ENCODE measurements around the gene ARHGAP44. TPM values are rescaled to one million over a fixed set of nuclear protein-coding genes. Genes with fewer than 3 reads are reported as not detected.
A peak's percentile ranks its signal among the peaks of the same experiment; 100 is the strongest.

Gene ARHGAP44
- total RNA-seq, 3 donors from 2014 or later = 34.4 to 92.3 (median 52.0) TPM

DNA sequence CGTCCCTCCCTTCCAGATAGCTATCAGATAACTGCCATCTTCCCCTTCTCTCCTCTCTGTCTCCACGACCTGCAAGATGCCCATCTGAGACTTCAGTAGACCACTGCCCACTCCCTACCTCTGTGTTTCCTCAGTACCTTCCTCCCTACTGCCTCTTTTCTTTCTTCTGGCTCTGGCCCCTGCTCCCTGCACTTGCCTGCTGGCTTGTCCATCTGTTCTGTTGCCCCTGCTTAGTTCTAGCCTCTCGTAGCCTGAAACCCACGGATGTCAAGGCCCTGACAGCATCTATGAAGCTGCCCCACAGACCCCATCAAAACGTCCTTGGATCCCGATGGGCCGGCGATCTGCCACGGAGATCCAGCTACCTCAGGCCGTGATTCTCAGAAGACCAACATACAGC lies 175.5 kb downstream of the ARHGAP44 start:
- Histone ChIP-seq H3K36me3 (ENCODE audit: low read depth) (no peaks in the 10 kb centered on the region), H3K4me3 (no peak overlapping the region), H3K9me3 (no peaks in the 10 kb centered on the region), H3K4me1 (ENCODE audit: low read depth) (no peaks in the 10 kb centered on the region)
- ATAC-seq (no peak), DNase-seq (no peak)
- intact Hi-C loops (cut with DNase I, micrococcal nuclease) = no loop called here
- TF ChIP-seq, protein P1, sequence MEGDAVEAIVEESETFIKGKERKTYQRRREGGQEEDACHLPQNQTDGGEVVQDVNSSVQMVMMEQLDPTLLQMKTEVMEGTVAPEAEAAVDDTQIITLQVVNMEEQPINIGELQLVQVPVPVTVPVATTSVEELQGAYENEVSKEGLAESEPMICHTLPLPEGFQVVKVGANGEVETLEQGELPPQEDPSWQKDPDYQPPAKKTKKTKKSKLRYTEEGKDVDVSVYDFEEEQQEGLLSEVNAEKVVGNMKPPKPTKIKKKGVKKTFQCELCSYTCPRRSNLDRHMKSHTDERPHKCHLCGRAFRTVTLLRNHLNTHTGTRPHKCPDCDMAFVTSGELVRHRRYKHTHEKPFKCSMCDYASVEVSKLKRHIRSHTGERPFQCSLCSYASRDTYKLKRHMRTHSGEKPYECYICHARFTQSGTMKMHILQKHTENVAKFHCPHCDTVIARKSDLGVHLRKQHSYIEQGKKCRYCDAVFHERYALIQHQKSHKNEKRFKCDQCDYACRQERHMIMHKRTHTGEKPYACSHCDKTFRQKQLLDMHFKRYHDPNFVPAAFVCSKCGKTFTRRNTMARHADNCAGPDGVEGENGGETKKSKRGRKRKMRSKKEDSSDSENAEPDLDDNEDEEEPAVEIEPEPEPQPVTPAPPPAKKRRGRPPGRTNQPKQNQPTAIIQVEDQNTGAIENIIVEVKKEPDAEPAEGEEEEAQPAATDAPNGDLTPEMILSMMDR (IDR thresholded peaks at IDR 0.05) = no peak

DNA sequence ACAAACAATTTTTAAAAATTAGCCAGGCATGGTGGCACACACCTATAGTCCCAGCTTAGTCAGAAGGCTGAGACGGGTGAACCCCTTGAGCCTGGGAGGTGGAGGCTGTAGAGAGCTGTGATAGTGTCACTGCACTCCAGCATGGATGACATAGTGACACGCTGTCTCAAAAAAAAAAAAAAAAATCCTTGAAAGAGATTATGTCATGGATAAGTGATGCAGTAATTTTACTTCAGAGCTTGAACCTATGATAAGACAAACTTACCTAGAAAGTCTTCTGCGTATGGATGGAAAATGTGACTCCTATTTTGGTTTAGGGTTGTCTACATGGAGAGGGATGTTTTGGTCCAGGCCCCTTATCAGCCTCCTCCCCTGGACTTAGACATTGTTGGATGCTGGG lies 176.7 kb downstream of the ARHGAP44 start:
- no peaks in the 10 kb centered on the region for H3K4me1 ChIP-seq (ENCODE audit: low read depth)
- no peak overlapping the region for H3K4me3 ChIP-seq
- intact Hi-C loops (cut with DNase I, micrococcal nuclease) = no loop called here
- no peak for ATAC-seq
- no peak for DNase-seq
- H3K9me3 ChIP-seq = no peaks in the 10 kb centered on the region
- no peaks in the 10 kb centered on the region for H3K36me3 ChIP-seq (ENCODE audit: low read depth)
- TF ChIP-seq, protein P1 (IDR thresholded peaks at IDR 0.05) = no peak

DNA sequence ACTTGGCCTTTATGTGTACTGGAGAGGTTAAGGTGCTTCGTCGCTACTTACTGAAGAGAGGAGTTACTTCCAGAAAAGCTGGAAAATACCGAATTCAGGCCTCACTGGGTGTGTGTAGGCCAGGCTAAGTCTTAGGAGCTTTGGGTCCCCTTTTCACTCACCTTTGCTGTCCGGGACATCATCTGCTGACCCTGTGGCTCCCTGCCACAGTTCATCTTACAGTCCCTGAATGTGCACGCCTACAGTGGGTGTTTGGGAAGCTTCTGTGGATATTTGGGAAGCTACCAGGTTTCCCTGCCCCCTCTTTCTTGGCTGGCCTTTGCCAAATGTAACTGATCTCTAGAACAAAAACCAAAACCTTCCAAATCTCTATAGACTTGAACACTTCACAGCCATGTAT lies 177.1 kb downstream of the ARHGAP44 start:
- TF ChIP-seq, protein P1 (IDR thresholded peaks at IDR 0.05) = no peak
- no peak for ATAC-seq

DNA sequence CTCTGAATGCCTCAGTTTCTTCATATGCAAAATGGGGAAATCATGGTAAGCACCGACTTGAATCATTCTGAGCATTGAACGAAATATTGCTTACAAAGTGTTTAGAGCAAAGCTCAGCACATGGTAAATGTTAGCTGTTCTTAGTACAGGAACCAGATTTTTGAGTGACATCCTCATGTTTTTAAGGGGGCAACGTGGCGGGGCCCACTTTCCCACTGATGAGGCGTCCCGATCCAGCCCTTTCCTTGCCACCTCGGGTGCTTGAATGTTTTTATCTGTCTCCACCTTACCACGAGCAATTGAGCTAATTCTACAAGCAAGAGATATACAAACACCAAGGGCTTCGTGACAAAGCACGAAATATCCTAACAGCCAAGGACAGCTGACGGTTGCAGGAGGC lies 178.7 kb downstream of the ARHGAP44 start:
- Histone ChIP-seq H3K4me3 (no peak overlapping the region), H3K4me1 (ENCODE audit: low read depth) (no peaks in the 10 kb centered on the region), H3K9me3 (no peaks in the 10 kb centered on the region), H3K36me3 (ENCODE audit: low read depth) (no peaks in the 10 kb centered on the region)
- DNase-seq (no peak), ATAC-seq (no peak)
- TF ChIP-seq, protein P1 (IDR thresholded peaks at IDR 0.05) = no peak
- intact Hi-C loops (cut with DNase I, micrococcal nuclease) = no loop called here

More for the DNA sequence above, 177.1 kb downstream of the ARHGAP44 start:
- DNase-seq = no peak
- Histone ChIP-seq H3K4me1 (ENCODE audit: low read depth) (no peaks in the 10 kb centered on the region), H3K36me3 (ENCODE audit: low read depth) (no peaks in the 10 kb centered on the region), H3K4me3 (no peak overlapping the region), H3K9me3 (no peaks in the 10 kb centered on the region)
- intact Hi-C loops (cut with DNase I, micrococcal nuclease) = no loop called here

DNA sequence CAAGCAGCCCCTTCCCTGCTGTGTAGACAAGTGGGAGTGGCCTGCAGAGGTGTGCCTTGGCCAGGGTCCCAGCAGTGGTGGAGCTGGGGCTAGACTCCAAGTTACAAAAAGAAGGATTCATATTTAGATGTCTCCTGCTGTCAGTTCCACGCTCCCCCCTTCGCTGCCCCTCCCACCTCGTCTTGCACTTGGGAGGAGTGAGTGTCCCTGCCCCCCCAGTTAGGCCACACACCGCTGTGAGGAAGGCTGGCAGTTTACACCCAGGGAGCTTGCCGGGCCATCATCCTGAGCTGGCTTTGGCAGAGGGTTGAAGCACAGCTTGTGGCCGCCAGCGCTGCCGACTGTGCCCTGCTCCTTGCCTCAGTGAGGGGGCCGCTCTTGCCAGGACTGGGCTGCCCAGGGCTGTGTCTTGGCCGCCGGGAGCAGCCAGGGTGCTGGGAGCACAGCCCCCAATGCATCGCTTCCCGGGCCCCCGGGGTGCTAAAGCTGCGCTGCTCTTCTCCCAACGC lies 184.3 kb downstream of the ARHGAP44 start:
- ATAC-seq (peak; percentile 24), DNase-seq (no peak)
- H3K9me3 ChIP-seq = no peaks in the 10 kb centered on the region
- no peaks in the 10 kb centered on the region for H3K4me1 ChIP-seq (ENCODE audit: low read depth)
- intact Hi-C loops (cut with DNase I, micrococcal nuclease) = no loop called here
- TF ChIP-seq, protein P1 (IDR thresholded peaks at IDR 0.05) = no peak
- no peaks in the 10 kb centered on the region for H3K36me3 ChIP-seq (ENCODE audit: low read depth)
- no peak overlapping the region for H3K4me3 ChIP-seq

DNA sequence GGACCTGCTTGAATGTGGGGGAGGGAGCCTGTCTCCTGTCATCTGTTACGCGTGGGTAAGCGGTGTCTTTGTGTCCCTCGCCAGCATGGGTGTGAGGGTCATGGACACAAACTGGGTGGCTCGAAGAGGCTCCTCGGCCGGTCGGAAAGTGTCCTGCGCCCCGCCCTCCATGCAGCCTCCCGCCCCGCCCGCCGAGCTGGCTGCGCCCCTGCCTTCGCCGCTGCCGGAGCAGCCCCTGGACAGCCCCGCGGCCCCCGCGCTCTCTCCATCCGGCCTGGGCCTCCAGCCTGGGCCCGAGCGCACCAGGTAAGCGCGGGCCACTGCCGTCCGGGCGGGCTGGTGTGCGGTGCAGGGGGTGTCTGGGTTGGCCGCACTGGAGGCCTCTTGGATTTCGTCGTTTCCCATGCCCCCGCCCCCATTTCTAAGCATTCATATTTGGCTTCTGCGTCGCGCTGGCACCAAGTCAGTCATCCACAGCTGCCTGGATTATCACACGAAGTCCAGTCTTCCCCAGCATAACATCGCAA lies 184.8 kb downstream of the ARHGAP44 start:
- TF ChIP-seq, protein P1 (IDR thresholded peaks at IDR 0.05) = no peak
- intact Hi-C loops (cut with DNase I, micrococcal nuclease) = no loop called here
- no peaks in the 10 kb centered on the region for H3K9me3 ChIP-seq
- DNase-seq = no peak
- H3K4me3 ChIP-seq = no peak overlapping the region
- H3K36me3 ChIP-seq (ENCODE audit: low read depth) = no peaks in the 10 kb centered on the region
- no peaks in the 10 kb centered on the region for H3K4me1 ChIP-seq (ENCODE audit: low read depth)
- peak; percentile 24 for ATAC-seq
